Measurements from ENCODE around the gene ACTR1A. TPM values are rescaled to one million over a fixed set of nuclear protein-coding genes. Genes with fewer than 3 reads are reported as not detected.

Gene ACTR1A
- total RNA-seq, result 100 to 1,000 TPM; 212 to 261 (median 252) TPM

- H3K27ac ChIP-seq, result peak within 1 kb of the TSS; percentile 95 to 100 (median 98)
- no peaks in the 10 kb centered on the region for H3K36me3 ChIP-seq
- peak within 1 kb of the TSS; percentile 87 to 100 (median 97) for H3K4me3 ChIP-seq
- H3K9me3 ChIP-seq, result no peaks in the 10 kb centered on the region
- DNase-seq, result peak; percentile 97 to 98
- in situ Hi-C loops (cut with MboI; ENCODE audit: low sequenced_read_pairs in 4 of 4) (no loop called here), intact Hi-C loops (cut with DNase I; ENCODE audit: low total_unique reads) (loop anchor here (1.0 to 10.0 kb wide), 13 partner anchors 70 to 685 kb away; partner anchors contain the start of genes ARL3, CNNM2, CUEDC2 and NOLC1)
- H3K27me3 ChIP-seq, result no peaks in the 10 kb centered on the region
- H3K4me1 ChIP-seq, result peaks cover 68 to 72% of the 10 kb centered on the region in 2 donors
- peak; percentile 79 to 82 for ATAC-seq
- TF ChIP-seq POLR2A (IDR thresholded peaks at IDR 0.05), result peak; percentile 97 to 99
- TF ChIP-seq, protein P1, sequence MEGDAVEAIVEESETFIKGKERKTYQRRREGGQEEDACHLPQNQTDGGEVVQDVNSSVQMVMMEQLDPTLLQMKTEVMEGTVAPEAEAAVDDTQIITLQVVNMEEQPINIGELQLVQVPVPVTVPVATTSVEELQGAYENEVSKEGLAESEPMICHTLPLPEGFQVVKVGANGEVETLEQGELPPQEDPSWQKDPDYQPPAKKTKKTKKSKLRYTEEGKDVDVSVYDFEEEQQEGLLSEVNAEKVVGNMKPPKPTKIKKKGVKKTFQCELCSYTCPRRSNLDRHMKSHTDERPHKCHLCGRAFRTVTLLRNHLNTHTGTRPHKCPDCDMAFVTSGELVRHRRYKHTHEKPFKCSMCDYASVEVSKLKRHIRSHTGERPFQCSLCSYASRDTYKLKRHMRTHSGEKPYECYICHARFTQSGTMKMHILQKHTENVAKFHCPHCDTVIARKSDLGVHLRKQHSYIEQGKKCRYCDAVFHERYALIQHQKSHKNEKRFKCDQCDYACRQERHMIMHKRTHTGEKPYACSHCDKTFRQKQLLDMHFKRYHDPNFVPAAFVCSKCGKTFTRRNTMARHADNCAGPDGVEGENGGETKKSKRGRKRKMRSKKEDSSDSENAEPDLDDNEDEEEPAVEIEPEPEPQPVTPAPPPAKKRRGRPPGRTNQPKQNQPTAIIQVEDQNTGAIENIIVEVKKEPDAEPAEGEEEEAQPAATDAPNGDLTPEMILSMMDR (IDR thresholded peaks at IDR 0.05 in 4 of 5, conservative IDR thresholded peaks at IDR 0.05 in 1 of 5), result no peak
Observed at GRCh38 chr10:102502337-102503151, at the start of gene ACTR1A. Gene ACTR1A (minus strand): TSS chr10:102502712. CDS start chr10:102502647, 65 bp downstream.

DNA sequence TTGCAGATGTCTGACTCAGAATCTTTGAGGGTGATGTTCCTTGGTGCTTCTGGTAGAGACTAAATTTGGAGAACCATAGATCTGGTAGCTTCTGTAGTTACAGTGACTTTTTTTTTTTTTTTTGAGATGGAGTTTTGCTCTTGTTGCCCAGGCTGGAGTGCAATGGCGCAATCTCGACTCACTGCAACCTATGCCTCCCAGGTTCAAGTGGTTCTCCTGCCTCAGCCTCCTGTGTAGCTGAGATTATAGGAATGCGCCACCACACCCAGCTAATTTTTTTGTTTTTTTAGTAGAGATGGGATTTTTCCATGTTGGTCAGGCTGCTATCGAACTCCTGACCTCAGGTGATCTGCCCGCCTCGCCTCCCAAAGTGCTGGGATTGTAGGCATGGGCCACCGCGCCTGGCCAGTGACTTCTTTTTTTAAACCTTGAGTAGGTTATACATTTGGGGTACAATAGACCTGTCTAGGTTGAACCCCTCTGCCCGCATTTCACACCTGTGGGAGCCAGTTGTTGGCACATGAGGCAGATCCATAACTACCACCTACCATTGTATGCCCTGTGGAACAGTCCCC, 48.2 kb upstream of the ACTR1A start:
- in situ Hi-C loops (cut with MboI; ENCODE audit: low sequenced_read_pairs in 4 of 4), result loop anchor here in 1 of 4 donors (25.0 kb wide), 1 partner anchor 338 kb away; no protein-coding TSS in a partner anchor
- Histone ChIP-seq H3K4me3 (no peak overlapping the region), H3K27me3 (no peaks in the 10 kb centered on the region), H3K4me1 (peaks cover 15 to 39% of the 10 kb centered on the region in 2 donors), H3K36me3 (no peaks in the 10 kb centered on the region), H3K27ac (peak overlapping the region in 2 of 4 donors; percentile 48 to 64), H3K9me3 (no peaks in the 10 kb centered on the region)
- no peak for TF ChIP-seq POLR2A (IDR thresholded peaks at IDR 0.05)
- TF ChIP-seq, protein P1 (IDR thresholded peaks at IDR 0.05 in 4 of 5, conservative IDR thresholded peaks at IDR 0.05 in 1 of 5), result no peak
- no peak for DNase-seq
- intact Hi-C loops (cut with DNase I; ENCODE audit: low total_unique reads), result no loop called here
- no peak for ATAC-seq

GRCh38 chr10:102549549-102549948, 47.0 kb upstream of the ACTR1A start:
- Histone ChIP-seq H3K4me3 (no peak overlapping the region), H3K9me3 (no peaks in the 10 kb centered on the region), H3K4me1 (peaks cover 16 to 27% of the 10 kb centered on the region in 2 donors), H3K27me3 (no peaks in the 10 kb centered on the region), H3K36me3 (no peaks in the 10 kb centered on the region), H3K27ac (peak overlapping the region in 3 of 4 donors; percentile 32 to 64 (median 48))
- peak; percentile 75 to 94 for ATAC-seq
- peak; percentile 29 to 59 for DNase-seq
- in situ Hi-C loops (cut with MboI; ENCODE audit: low sequenced_read_pairs in 4 of 4), result no loop called here
- TF ChIP-seq, protein P1 (IDR thresholded peaks at IDR 0.05 in 4 of 5, conservative IDR thresholded peaks at IDR 0.05 in 1 of 5), result no peak
- TF ChIP-seq POLR2A (IDR thresholded peaks at IDR 0.05), result no peak
- intact Hi-C loops (cut with DNase I; ENCODE audit: low total_unique reads), result no loop called here

DNA sequence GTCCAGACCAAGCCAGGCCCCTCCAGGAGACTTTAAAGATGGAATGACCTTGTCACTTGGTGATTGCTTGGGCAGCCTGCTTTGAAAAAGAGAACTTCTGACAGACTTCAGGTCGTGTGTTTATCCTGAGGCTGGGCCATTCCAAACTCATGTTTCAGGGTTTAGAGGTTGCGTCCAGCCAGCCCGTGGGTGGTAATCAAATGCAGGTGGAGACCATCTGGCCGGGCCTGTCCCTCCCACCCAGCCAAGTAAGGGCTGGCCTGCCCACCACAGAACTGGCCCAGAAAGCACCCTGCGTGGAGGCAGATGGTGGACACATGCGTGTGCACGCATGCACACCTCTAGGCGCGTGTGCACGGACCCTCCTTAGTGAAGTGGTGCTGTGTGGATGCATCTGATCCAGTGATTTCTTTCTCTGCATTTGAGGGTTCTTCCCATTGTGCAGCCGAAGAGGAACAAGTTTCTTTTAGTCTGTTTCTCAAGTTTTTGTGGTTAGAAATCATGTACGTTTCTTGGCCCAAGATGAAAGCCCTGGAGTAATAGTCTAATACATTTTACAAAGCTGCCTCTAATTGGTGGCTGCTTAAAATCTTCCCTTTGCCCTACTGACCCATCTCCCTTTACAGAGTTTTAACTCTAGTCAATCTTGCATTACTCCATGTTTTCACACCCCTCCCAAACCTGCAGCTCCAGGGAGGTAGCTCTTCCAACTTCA, 44.3 kb upstream of the ACTR1A start:
- Histone ChIP-seq H3K4me1 (peaks cover 16 to 26% of the 10 kb centered on the region in 2 donors), H3K4me3 (no peak overlapping the region), H3K36me3 (no peaks in the 10 kb centered on the region), H3K9me3 (no peaks in the 10 kb centered on the region), H3K27ac (no peak overlapping the region), H3K27me3 (no peaks in the 10 kb centered on the region)
- DNase-seq, result no peak
- intact Hi-C loops (cut with DNase I; ENCODE audit: low total_unique reads), result no loop called here
- TF ChIP-seq POLR2A (IDR thresholded peaks at IDR 0.05), result no peak
- TF ChIP-seq, protein P1 (IDR thresholded peaks at IDR 0.05 in 4 of 5, conservative IDR thresholded peaks at IDR 0.05 in 1 of 5), result no peak
- in situ Hi-C loops (cut with MboI; ENCODE audit: low sequenced_read_pairs in 4 of 4), result no loop called here
- no peak for ATAC-seq
